ENCODE results near the gene MED20. TPM values are rescaled to one million over a fixed set of nuclear protein-coding genes. Genes with fewer than 3 reads are reported as not detected.

MED20 gene
- total RNA-seq, 2 donors from 2014 or later, result 27.4 to 38.4 TPM

DNA sequence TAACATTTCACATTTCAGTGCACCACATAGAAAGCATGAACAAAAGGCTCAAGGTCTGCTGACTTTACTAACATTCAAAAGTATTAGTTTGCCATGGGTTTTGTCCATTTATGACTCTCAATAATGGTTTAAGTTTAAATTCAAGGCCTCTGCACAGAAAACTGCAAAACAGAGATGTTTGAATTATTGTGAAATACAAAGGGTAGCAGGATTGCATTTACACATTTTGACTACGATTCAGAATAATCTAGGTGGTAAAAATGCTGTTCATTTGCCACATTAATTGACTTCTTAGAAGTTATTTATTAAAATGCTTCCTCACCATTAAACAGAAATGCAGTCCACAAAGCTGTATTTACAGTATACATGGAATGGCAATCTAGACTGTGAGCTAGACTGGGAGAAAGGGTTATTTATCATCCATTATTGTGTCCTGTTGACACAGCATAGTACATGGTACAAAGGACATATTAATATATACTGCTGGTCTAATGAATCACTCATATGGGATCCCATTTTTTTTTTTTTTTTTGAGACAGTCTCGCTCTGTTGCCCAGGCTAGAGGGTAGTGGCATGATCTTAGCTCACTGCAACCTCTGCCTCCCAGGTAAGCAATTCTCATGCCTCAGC is 43.8 kb downstream of the MED20 start:
- peaks cover 9% of the 10 kb centered on the region for H3K36me3 Mint-ChIP-seq (ENCODE audit: low read depth)
- H3K27me3 Mint-ChIP-seq (ENCODE audit: insufficient read depth), result no peaks in the 10 kb centered on the region
- Histone ChIP-seq H3K9me3 (ENCODE audit: control insufficient read depth, low read length) (no peaks in the 10 kb centered on the region), H3K27me3 (ENCODE audit: control insufficient read depth, insufficient read depth, low read length, poor library complexity, severe bottlenecking) (no peaks in the 10 kb centered on the region), H3K9ac (ENCODE audit: extremely low read depth, low read length, poor library complexity, severe bottlenecking) (no peak overlapping the region), H3K36me3 (ENCODE audit: control insufficient read depth, insufficient read depth, low read length) (peaks cover under 1% of the 10 kb centered on the region), H3K4me3 (ENCODE audit: low read length) (no peak overlapping the region), H3K27ac (ENCODE audit: low read depth, low read length) (no peak overlapping the region), H3K4me1 (ENCODE audit: control insufficient read depth, insufficient read depth, low read length) (no peaks in the 10 kb centered on the region)
- H3K4me3 Mint-ChIP-seq, result no peak overlapping the region
- WGBS, 2 experiments (ENCODE audit: insufficient coverage in 1 of 2, insufficient read length in 1 of 2), result 80 to 97% methylated on average over 1 to 2 of the region's 2 CpGs
- no peak for DNase-seq
- H3K4me1 Mint-ChIP-seq, result no peaks in the 10 kb centered on the region
- no peaks in the 10 kb centered on the region for H3K9me3 Mint-ChIP-seq
- no peak overlapping the region for H3K27ac Mint-ChIP-seq
- TF ChIP-seq, protein P1, sequence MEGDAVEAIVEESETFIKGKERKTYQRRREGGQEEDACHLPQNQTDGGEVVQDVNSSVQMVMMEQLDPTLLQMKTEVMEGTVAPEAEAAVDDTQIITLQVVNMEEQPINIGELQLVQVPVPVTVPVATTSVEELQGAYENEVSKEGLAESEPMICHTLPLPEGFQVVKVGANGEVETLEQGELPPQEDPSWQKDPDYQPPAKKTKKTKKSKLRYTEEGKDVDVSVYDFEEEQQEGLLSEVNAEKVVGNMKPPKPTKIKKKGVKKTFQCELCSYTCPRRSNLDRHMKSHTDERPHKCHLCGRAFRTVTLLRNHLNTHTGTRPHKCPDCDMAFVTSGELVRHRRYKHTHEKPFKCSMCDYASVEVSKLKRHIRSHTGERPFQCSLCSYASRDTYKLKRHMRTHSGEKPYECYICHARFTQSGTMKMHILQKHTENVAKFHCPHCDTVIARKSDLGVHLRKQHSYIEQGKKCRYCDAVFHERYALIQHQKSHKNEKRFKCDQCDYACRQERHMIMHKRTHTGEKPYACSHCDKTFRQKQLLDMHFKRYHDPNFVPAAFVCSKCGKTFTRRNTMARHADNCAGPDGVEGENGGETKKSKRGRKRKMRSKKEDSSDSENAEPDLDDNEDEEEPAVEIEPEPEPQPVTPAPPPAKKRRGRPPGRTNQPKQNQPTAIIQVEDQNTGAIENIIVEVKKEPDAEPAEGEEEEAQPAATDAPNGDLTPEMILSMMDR (conservative IDR thresholded peaks at IDR 0.05), result no peak

DNA sequence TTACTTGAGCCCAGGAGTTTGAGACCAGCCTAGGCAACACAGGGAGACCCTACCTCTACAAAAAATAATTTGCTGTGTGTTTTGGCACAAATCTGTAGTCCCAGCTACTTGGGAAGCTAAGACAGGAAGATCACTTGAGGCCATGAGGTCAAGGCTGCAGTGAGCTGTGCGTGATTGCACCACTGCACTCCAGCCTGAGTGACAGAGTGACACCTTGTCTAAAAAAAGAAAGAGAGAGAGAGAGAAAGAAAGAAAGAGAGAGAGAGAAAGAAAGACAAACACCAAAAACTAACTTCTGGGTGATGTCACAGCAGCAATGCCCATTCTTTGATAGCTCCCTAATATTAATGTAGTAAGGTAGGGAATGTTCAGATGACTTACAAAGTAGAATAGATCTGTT is 46.2 kb downstream of the MED20 start:
- Histone ChIP-seq H3K36me3 (ENCODE audit: control insufficient read depth, insufficient read depth, low read length) (peaks cover 20% of the 10 kb centered on the region), H3K4me1 (ENCODE audit: control insufficient read depth, insufficient read depth, low read length) (no peaks in the 10 kb centered on the region), H3K27ac (ENCODE audit: low read depth, low read length) (no peak overlapping the region), H3K9me3 (ENCODE audit: control insufficient read depth, low read length) (no peaks in the 10 kb centered on the region), H3K4me3 (ENCODE audit: low read length) (no peak overlapping the region), H3K27me3 (ENCODE audit: control insufficient read depth, insufficient read depth, low read length, poor library complexity, severe bottlenecking) (no peaks in the 10 kb centered on the region), H3K9ac (ENCODE audit: extremely low read depth, low read length, poor library complexity, severe bottlenecking) (no peak overlapping the region)
- no peak overlapping the region for H3K27ac Mint-ChIP-seq
- no peak overlapping the region for H3K4me3 Mint-ChIP-seq
- no peak for DNase-seq
- no peaks in the 10 kb centered on the region for H3K4me1 Mint-ChIP-seq
- TF ChIP-seq, protein P1 (conservative IDR thresholded peaks at IDR 0.05), result no peak
- 97 to 100% methylated on average over 1 of the region's 1 CpG for WGBS, 2 experiments (ENCODE audit: insufficient coverage in 1 of 2, insufficient read length in 1 of 2)
- H3K27me3 Mint-ChIP-seq (ENCODE audit: insufficient read depth), result no peaks in the 10 kb centered on the region
- H3K36me3 Mint-ChIP-seq (ENCODE audit: low read depth), result peaks cover 17% of the 10 kb centered on the region
- no peaks in the 10 kb centered on the region for H3K9me3 Mint-ChIP-seq

DNA sequence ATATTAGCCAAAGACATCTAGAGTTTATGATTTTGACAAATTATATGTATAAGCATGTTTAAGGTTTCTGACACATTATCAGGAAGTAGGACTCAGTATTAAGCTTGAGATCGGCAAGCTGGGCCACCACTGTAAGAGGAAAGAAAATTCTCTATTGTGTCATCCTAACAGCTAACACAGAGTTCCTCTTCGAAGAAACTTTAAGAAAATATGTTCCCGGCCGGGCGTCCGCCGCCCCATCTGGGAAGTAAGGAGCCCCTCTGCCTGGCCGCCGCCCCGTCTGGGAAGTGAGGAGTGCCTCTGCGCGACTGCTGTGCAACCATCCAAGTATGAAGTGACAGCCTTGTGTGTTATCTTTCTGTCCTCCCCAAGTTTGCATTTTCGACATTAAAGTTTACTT is 48.8 kb downstream of the MED20 start:
- Histone ChIP-seq H3K4me3 (ENCODE audit: low read length) (no peak overlapping the region), H3K27ac (ENCODE audit: low read depth, low read length) (no peak overlapping the region), H3K9me3 (ENCODE audit: control insufficient read depth, low read length) (no peaks in the 10 kb centered on the region), H3K27me3 (ENCODE audit: control insufficient read depth, insufficient read depth, low read length, poor library complexity, severe bottlenecking) (no peaks in the 10 kb centered on the region), H3K36me3 (ENCODE audit: control insufficient read depth, insufficient read depth, low read length) (peaks cover 25% of the 10 kb centered on the region), H3K9ac (ENCODE audit: extremely low read depth, low read length, poor library complexity, severe bottlenecking) (no peak overlapping the region), H3K4me1 (ENCODE audit: control insufficient read depth, insufficient read depth, low read length) (no peaks in the 10 kb centered on the region)
- DNase-seq, result no peak
- Mint-ChIP-seq H3K36me3 (ENCODE audit: low read depth) (peaks cover 22% of the 10 kb centered on the region), H3K4me3 (no peak overlapping the region), H3K4me1 (no peaks in the 10 kb centered on the region), H3K27ac (no peak overlapping the region), H3K9me3 (no peaks in the 10 kb centered on the region), H3K27me3 (ENCODE audit: insufficient read depth) (no peaks in the 10 kb centered on the region)
- 94 to 96% methylated on average over 11 to 13 of the region's 13 CpGs for WGBS, 2 experiments (ENCODE audit: insufficient coverage in 1 of 2, insufficient read length in 1 of 2)
- TF ChIP-seq, protein P1 (conservative IDR thresholded peaks at IDR 0.05), result no peak
